ENCODE results near the gene MTCL1. TPM values are rescaled to one million over a fixed set of nuclear protein-coding genes. Genes with fewer than 3 reads are reported as not detected.

MTCL1 gene
- total RNA-seq, 2 donors from 2014 or later = 15.3 to 27.7 TPM

- ATAC-seq = no peak
Measured at GRCh38 chr18:8788503-8789429, 83.4 kb downstream of the MTCL1 start.

DNA sequence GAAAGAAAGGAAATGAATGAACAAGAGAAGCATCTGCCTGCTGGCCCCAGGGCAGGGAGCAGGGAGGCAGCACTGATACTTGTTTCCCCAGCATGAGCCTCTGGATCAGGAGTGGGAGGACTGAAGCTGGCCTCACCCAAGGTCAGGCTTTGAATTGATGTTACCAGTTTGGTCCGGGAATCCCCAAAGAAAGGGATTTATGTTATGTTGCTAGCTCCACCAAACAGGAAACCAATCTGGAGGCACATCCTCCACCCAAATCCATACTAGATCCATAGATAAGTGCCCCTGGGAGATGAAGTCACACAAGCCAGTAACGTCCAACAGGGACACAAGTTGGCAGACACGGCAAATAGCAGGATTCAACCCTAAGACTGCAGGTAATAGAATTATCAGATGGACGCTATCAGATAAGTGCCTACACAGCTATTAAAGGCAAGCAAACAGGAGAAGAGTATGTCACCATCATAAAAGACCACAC lies 85.9 kb downstream of the MTCL1 start:
- H3K27me3 ChIP-seq = no peaks in the 10 kb centered on the region
- TF ChIP-seq, protein P1, sequence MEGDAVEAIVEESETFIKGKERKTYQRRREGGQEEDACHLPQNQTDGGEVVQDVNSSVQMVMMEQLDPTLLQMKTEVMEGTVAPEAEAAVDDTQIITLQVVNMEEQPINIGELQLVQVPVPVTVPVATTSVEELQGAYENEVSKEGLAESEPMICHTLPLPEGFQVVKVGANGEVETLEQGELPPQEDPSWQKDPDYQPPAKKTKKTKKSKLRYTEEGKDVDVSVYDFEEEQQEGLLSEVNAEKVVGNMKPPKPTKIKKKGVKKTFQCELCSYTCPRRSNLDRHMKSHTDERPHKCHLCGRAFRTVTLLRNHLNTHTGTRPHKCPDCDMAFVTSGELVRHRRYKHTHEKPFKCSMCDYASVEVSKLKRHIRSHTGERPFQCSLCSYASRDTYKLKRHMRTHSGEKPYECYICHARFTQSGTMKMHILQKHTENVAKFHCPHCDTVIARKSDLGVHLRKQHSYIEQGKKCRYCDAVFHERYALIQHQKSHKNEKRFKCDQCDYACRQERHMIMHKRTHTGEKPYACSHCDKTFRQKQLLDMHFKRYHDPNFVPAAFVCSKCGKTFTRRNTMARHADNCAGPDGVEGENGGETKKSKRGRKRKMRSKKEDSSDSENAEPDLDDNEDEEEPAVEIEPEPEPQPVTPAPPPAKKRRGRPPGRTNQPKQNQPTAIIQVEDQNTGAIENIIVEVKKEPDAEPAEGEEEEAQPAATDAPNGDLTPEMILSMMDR (IDR thresholded peaks at IDR 0.05) = no peak
- TF ChIP-seq POLR2A (IDR thresholded peaks at IDR 0.05) = no peak
- H3K36me3 ChIP-seq (replicated peaks in 1 of 2; ENCODE audit: insufficient read depth in 1 of 2, low read depth in 2 of 2) = no peaks in the 10 kb centered on the region
- no peak overlapping the region for H3K27ac ChIP-seq
- H3K4me1 ChIP-seq = peaks cover 12% of the 10 kb centered on the region
- H3K4me3 ChIP-seq = no peak overlapping the region
- no peak for ATAC-seq
- no peak for DNase-seq
- H3K9me3 ChIP-seq = no peaks in the 10 kb centered on the region
- WGBS, 2 donors = 79 to 92% methylated on average over 4 of the region's 4 CpGs
- intact Hi-C loops (cut with DNase I) = no loop called here

More at GRCh38 chr18:8788503-8789429, 83.4 kb downstream of the MTCL1 start:
- no peak overlapping the region for H3K27ac ChIP-seq
- H3K4me3 ChIP-seq = no peak overlapping the region
- intact Hi-C loops (cut with DNase I) = no loop called here
- H3K27me3 ChIP-seq = no peaks in the 10 kb centered on the region
- no peak for DNase-seq
- WGBS, 2 donors = 85 to 87% methylated on average over 13 of the region's 13 CpGs
- H3K9me3 ChIP-seq = no peaks in the 10 kb centered on the region
- TF ChIP-seq, protein P1 (IDR thresholded peaks at IDR 0.05) = no peak
- TF ChIP-seq POLR2A (IDR thresholded peaks at IDR 0.05) = no peak
- H3K36me3 ChIP-seq (replicated peaks in 1 of 2; ENCODE audit: insufficient read depth in 1 of 2, low read depth in 2 of 2) = no peaks in the 10 kb centered on the region
- H3K4me1 ChIP-seq = peaks cover 3% of the 10 kb centered on the region

DNA sequence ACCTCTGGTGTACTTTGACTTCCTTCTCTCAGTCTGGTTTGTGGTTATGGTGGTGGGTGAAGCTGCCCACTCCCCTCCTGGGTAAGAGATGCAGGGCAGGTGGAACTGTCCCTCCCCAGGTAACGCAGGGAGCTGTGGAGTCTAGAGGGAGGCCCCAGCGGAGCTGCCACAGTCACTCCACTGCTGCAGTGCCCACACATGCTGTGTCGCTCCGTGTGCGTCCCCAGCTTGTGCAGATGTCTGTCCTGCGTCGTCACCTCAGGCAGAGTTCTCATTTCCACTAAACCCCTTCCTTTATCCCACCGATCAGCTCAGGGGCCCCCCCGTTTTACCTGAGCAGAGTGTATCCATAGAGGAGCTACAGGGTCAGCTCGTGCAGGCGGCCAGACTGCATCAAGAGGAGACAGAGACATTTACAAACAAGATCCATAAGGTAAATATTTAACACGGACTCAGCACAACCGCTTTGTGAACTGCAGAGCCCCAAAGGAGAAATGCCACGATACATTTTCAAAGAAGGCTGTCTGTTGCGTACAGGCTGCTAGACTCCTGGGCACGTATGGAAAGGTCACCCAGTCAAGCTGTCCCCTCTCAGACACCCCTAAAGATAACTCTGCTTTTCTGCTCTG lies 87.4 kb downstream of the MTCL1 start:
- TF ChIP-seq, protein P1 (IDR thresholded peaks at IDR 0.05) = no peak
- TF ChIP-seq POLR2A (IDR thresholded peaks at IDR 0.05) = no peak
- ATAC-seq (no peak), DNase-seq (no peak)
- intact Hi-C loops (cut with DNase I) = no loop called here
- 86 to 88% methylated on average over 16 of the region's 16 CpGs for WGBS, 2 donors
- H3K27me3 ChIP-seq = no peaks in the 10 kb centered on the region
- no peaks in the 10 kb centered on the region for H3K36me3 ChIP-seq (replicated peaks in 1 of 2; ENCODE audit: insufficient read depth in 1 of 2, low read depth in 2 of 2)
- peaks cover 26% of the 10 kb centered on the region for H3K4me1 ChIP-seq
- no peaks in the 10 kb centered on the region for H3K9me3 ChIP-seq
- no peak overlapping the region for H3K4me3 ChIP-seq
- H3K27ac ChIP-seq = no peak overlapping the region

DNA sequence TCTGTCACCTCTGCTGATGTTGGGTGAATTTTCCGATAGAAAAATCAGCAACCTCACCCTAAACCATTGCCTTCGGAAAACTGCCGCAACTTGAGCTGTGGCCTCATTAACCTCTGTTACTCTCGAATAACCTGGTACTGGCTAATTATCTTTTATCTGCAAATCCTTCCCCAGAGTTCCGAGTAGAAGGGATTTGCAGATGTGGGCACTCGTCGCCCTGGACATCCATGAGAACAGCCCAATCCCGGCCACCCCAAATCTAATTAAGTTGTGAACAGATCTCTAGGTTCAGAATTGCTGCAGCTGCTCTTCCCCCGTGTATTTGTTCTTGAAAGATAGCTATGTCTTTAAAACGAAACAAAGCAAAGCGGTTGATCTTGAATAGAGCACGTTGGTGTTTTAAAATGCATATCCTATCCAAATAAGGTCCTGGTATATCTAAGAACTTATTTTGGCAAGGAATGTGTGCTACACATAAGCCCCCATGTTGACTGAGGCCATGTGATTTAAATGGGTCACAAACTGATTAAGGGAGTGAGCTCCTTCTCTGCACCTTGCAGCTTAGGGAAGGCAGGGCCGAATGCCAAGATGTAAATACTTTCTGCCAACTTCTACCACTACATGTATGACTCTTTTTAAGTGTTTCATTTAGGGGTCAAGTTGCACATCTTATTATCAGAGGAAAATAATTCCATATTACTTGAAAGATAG lies 88.2 kb downstream of the MTCL1 start:
- WGBS, 2 donors = 69 to 77% methylated on average over 13 of the region's 13 CpGs
- DNase-seq = no peak
- no peak overlapping the region for H3K27ac ChIP-seq
- peaks cover 26% of the 10 kb centered on the region for H3K4me1 ChIP-seq
- H3K4me3 ChIP-seq = no peak overlapping the region
- H3K27me3 ChIP-seq = no peaks in the 10 kb centered on the region
- ATAC-seq = no peak
- H3K9me3 ChIP-seq = no peaks in the 10 kb centered on the region
- intact Hi-C loops (cut with DNase I) = no loop called here
- TF ChIP-seq, protein P1 (IDR thresholded peaks at IDR 0.05) = no peak
- no peak for TF ChIP-seq POLR2A (IDR thresholded peaks at IDR 0.05)
- no peaks in the 10 kb centered on the region for H3K36me3 ChIP-seq (replicated peaks in 1 of 2; ENCODE audit: insufficient read depth in 1 of 2, low read depth in 2 of 2)
